Panc1 (cell line): ENCODE results near the gene SNX1. TPM values are rescaled to one million over a fixed set of nuclear protein-coding genes. Genes with fewer than 3 reads are reported as not detected.
A peak's percentile ranks its signal among the peaks of the same experiment; 100 is the strongest.

ENCODE experiments used
- ATAC-seq: fragments of 200-7000 bp; cut with Tn5 transposase; 2 replicates; pipeline ENCODE4 v1.9.1; 2020; ENCODE audit warnings: mild to moderate bottlenecking, moderate library complexity
- BruUV-seq: library from RNA; stranded (reverse); fragments of 400-500 nt; replicated peaks from 2 replicates; lab custom pipeline; 2021; lab: Mats Ljungman, UMichigan
- CTCF ChIA-PET: fragments of 300-600 bp; sonication (Branson Sonifier 250); formaldehyde crosslinking; loops from one replicate; lab custom pipeline; 2022; ENCODE audit warnings: antibody characterized with exemption; lab: Charles Lee
- POLR2A ChIA-PET: fragments of 300-600 bp; sonication (Branson Sonifier 250); formaldehyde crosslinking; loops from one replicate; lab custom pipeline; 2022; ENCODE audit warnings: antibody characterized with exemption; lab: Charles Lee
- DNase-seq: peaks from one replicate; pipeline ENCODE4 v3.0.0-alpha.2; 2010; ENCODE audit warnings: low read depth, low spot score
- H3K27ac ChIP-seq: 2 replicates; pipeline ENCODE4 v1.5.1; 2011; ENCODE audit warnings: mild to moderate bottlenecking, low read length, inconsistent platforms
- H3K27me3 ChIP-seq: fragments of 200-500 bp; sonication (Bioruptor generic); 2 replicates; pipeline ENCODE4 v1.6.0; 2014; ENCODE audit warnings: low read length, inconsistent platforms; ENCODE audit not compliant: control insufficient read depth, insufficient read depth
- H3K36me3 ChIP-seq: fragments of 200-500 bp; sonication (Bioruptor generic); 2 replicates; pipeline ENCODE4 v1.5.1; 2014; ENCODE audit warnings: inconsistent platforms, mild to moderate bottlenecking, low read length, moderate library complexity; ENCODE audit not compliant: control insufficient read depth, insufficient read depth
- H3K4me1 ChIP-seq: 2 replicates; pipeline ENCODE4 v1.5.1; 2011; ENCODE audit warnings: inconsistent platforms, mild to moderate bottlenecking, low read length, moderate library complexity; ENCODE audit not compliant: control insufficient read depth, insufficient read depth
- H3K4me3 ChIP-seq, 2 experiments: 2 replicates each; pipeline ENCODE4 v1.5.1; 2011 to 2012; ENCODE audit warnings: low read depth in 2 of 2, low read length in 2 of 2, mild to moderate bottlenecking in 2 of 2, inconsistent platforms in 1 of 2, moderate library complexity in 1 of 2
- H3K9me3 ChIP-seq: fragments of 200-500 bp; sonication (Bioruptor generic); 2 replicates; pipeline ENCODE4 v1.5.1; 2014; ENCODE audit warnings: low read depth, mild to moderate bottlenecking, inconsistent platforms, low read length, moderate library complexity; ENCODE audit not compliant: control insufficient read depth, insufficient read depth
- CTCF ChIP-seq: fragments of 450-650 bp; IDR thresholded peaks from 2 replicates; pipeline ENCODE4 v1.5.1; 2017; ENCODE audit warnings: mild to moderate bottlenecking
- POLR2AphosphoS5 ChIP-seq: IDR thresholded peaks from 2 replicates; pipeline ENCODE4 v1.6.1; 2012; ENCODE audit warnings: mild to moderate bottlenecking, low read depth, low read length, moderate library complexity
- REST ChIP-seq, 2 experiments: IDR thresholded peaks; 2 replicates each; pipeline ENCODE4 v1.6.1; 2011 to 2012; ENCODE audit warnings: low read depth in 2 of 2, control low read depth in 1 of 2, low read length in 1 of 2, mild to moderate bottlenecking in 1 of 2, moderate library complexity in 1 of 2; ENCODE audit not compliant: insufficient read depth in 1 of 2
- SIN3A ChIP-seq: IDR thresholded peaks from 2 replicates; pipeline ENCODE4 v1.6.1; 2012; ENCODE audit warnings: low read depth, mild to moderate bottlenecking, low read length, moderate library complexity, borderline replicate concordance; ENCODE audit not compliant: insufficient read depth
- TCF7L2 ChIP-seq: IDR thresholded peaks from 2 replicates; pipeline ENCODE4 v1.6.1; 2011; ENCODE audit warnings: mild to moderate bottlenecking, low read depth, low read length, inconsistent platforms
- in situ Hi-C: cut with HindIII; loops from 2 replicates; pipeline ENCODE4 v1.10.0; 2016; ENCODE audit warnings: low sequenced_read_pairs, low pct_unique_long_range_greater_than_20kb
- intact Hi-C: fragments of 100-400 bp; cut with micrococcal nuclease; formaldehyde crosslinking; loops from one replicate; pipeline ENCODE4 v1.10.0; 2022; ENCODE audit not compliant: unreplicated experiment
- total RNA-seq: library from RNA; stranded (reverse); gene quantifications from one replicate; pipeline ENCODE4 v1.2.1, GENCODE V29; 2021; ENCODE audit not compliant: unreplicated experiment

Gene SNX1
- total RNA-seq, 1 experiment from 2014 or later, result 96.2 TPM

GRCh38 chr15:64163659-64164362 lies 68.0 kb downstream of the SNX1 start:
- H3K4me3 ChIP-seq, result peak overlapping the region; percentile 43 to 69
- BruUV-seq, result no TSS peak
- H3K27me3 ChIP-seq, result no peaks in the 10 kb centered on the region
- in situ Hi-C loops (no loop called here), intact Hi-C loops (no loop called here)
- ChIA-PET CTCF (interaction anchor here (0.5 to 1.0 kb wide), 6 partner anchors 8 to 512 kb away, joined by 3 to 6 read pairs (median 4); no protein-coding TSS in a partner anchor), POLR2A (interaction anchor here (0.8 kb wide), 1 partner anchor 8 kb away, joined by 6 read pairs; no protein-coding TSS in a partner anchor)
- peaks cover 14% of the 10 kb centered on the region for H3K36me3 ChIP-seq
- peaks cover 8% of the 10 kb centered on the region; the same call in 1 of the 2 replicates for H3K4me1 ChIP-seq
- no peak for DNase-seq
- H3K9me3 ChIP-seq, result no peaks in the 10 kb centered on the region
- TF ChIP-seq POLR2AphosphoS5, result no peak
- no peak for TF ChIP-seq SIN3A
- no peak for TF ChIP-seq REST (IDR thresholded peaks at IDR 0.05; ENCODE audit: insufficient read depth in 1 of 2, low read depth in 2 of 2, low read length in 1 of 2)
- no peak for TF ChIP-seq TCF7L2
- TF ChIP-seq CTCF, result no peak
- ATAC-seq, result peak; percentile 46
- H3K27ac ChIP-seq, result peak overlapping the region; percentile 92

- CTCF ChIA-PET, result interaction anchor here (0.7 kb wide), 1 partner anchor 133 kb away, joined by 5 read pairs; no protein-coding TSS in a partner anchor
- ATAC-seq, result no peak
These were observed 68.7 kb downstream of the SNX1 start for GRCh38 chr15:64164436-64164835.

More at GRCh38 chr15:64164436-64164835, 68.7 kb downstream of the SNX1 start:
- intact Hi-C loops (no loop called here), in situ Hi-C loops (no loop called here)
- BruUV-seq, result no TSS peak
- H3K27me3 ChIP-seq, result no peaks in the 10 kb centered on the region
- POLR2A ChIA-PET, result no interaction called here
- no peak for TF ChIP-seq SIN3A
- no peak for TF ChIP-seq CTCF
- TF ChIP-seq TCF7L2, result no peak
- no peak for TF ChIP-seq REST (IDR thresholded peaks at IDR 0.05; ENCODE audit: insufficient read depth in 1 of 2, low read depth in 2 of 2, low read length in 1 of 2)
- no peak for TF ChIP-seq POLR2AphosphoS5
- DNase-seq, result no peak
- peaks cover 8% of the 10 kb centered on the region; the same call in 1 of the 2 replicates for H3K4me1 ChIP-seq
- H3K36me3 ChIP-seq, result peaks cover 14% of the 10 kb centered on the region
- H3K27ac ChIP-seq, result no peak overlapping the region; the same call in 1 of the 2 replicates
- no peak overlapping the region for H3K4me3 ChIP-seq
- no peaks in the 10 kb centered on the region for H3K9me3 ChIP-seq
